Measurements from ENCODE around the gene DCDC2B. TPM values are rescaled to one million over a fixed set of nuclear protein-coding genes. Genes with fewer than 3 reads are reported as not detected.

Gene DCDC2B
- total and polyA plus RNA-seq, 9 of the 15 experiments (the other 6 are each of a cell fraction or from before 2014, with no cell fraction given), result not detected

DNA sequence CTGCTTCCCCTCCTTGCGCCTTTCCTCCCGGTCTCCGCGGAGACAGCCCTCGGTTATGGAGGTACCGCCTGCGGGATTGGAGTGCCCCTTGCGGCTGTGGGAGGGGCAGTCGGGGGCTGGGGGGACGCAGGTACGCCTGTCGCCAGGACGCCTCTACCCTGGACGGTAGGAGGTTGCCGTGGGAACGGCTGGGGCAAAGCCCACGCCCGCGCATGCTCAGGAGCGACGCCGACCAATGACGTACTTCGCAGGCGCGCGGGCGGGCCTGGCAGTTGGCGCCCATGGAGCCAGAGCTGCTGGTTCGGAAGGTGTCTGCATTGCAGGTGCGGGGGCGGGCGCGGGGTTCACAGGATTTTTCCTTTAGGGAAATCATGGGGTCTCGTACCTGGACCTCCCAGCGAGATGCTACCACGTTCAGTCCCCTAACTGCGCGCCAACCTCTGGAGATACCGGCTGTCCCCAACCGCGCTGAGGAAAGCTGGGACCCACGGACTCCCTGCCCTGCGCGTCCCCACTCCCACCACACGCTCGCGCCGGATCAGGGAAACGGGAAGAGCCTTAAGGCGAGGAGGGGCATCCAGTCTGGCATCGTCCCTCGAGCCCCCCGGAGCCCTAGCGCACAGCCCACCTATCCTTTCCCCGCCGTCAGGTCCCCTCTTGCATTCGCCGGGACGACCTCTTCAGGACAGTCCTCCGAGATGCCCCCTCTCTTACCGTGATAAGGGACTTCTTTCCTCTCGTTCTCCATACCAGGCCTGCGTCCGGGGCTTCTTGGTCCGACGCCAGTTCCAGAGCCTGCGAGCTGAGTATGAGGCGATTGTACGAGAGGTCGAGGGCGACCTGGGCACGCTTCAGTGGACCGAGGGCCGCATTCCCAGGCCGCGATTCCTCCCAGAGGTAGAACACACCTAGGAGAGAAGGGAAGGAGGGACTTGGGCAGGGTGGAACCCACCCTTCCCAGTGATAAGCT is 3.2 kb upstream of the DCDC2B start, which contains the start of gene IQCC (continued):
- TF ChIP-seq, protein P1, sequence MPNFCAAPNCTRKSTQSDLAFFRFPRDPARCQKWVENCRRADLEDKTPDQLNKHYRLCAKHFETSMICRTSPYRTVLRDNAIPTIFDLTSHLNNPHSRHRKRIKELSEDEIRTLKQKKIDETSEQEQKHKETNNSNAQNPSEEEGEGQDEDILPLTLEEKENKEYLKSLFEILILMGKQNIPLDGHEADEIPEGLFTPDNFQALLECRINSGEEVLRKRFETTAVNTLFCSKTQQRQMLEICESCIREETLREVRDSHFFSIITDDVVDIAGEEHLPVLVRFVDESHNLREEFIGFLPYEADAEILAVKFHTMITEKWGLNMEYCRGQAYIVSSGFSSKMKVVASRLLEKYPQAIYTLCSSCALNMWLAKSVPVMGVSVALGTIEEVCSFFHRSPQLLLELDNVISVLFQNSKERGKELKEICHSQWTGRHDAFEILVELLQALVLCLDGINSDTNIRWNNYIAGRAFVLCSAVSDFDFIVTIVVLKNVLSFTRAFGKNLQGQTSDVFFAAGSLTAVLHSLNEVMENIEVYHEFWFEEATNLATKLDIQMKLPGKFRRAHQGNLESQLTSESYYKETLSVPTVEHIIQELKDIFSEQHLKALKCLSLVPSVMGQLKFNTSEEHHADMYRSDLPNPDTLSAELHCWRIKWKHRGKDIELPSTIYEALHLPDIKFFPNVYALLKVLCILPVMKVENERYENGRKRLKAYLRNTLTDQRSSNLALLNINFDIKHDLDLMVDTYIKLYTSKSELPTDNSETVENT (CRISPR knock-in tag; IDR thresholded peaks at IDR 0.05), result no peak
- TF ChIP-seq FOXK2 (conservative IDR thresholded peaks at IDR 0.05 in 1 of 2, IDR thresholded peaks at IDR 0.05 in 1 of 2; ENCODE audit: low read depth in 2 of 2) (no peak), KDM1A (IDR thresholded peaks at IDR 0.05) (no peak), RUNX1 (IDR thresholded peaks at IDR 0.05; ENCODE audit: low read depth) (no peak), ZKSCAN1 (IDR thresholded peaks at IDR 0.05; ENCODE audit: low read depth, low read length) (peak; percentile 21; the same call in 1 of the 2 replicates), GTF2E2 (tag; IDR thresholded peaks at IDR 0.05) (no peak), MBD1 (CRISPR knock-in tag; IDR thresholded peaks at IDR 0.05) (no peak), NR2F6 (CRISPR knock-in tag; IDR thresholded peaks at IDR 0.05) (no peak), FOXJ3 (CRISPR knock-in tag; IDR thresholded peaks at IDR 0.05) (no peak), POLR2H (tag; IDR thresholded peaks at IDR 0.05; ENCODE audit: low read depth) (peak; percentile 22; the same call in 1 of the 2 replicates), SPI1 (IDR thresholded peaks at IDR 0.05; ENCODE audit: borderline replicate concordance, low read depth, low read length) (no peak), SMAD4 (CRISPR knock-in tag; conservative IDR thresholded peaks at IDR 0.05) (no peak), ELF4 (CRISPR knock-in tag; IDR thresholded peaks at IDR 0.05) (no peak; the same call in none of the 2 replicates), ASH1L (IDR thresholded peaks at IDR 0.05; ENCODE audit: borderline replicate concordance, low read depth, partially characterized antibody) (no peak), CTBP1 (IDR thresholded peaks at IDR 0.05; ENCODE audit: borderline replicate concordance) (peak; percentile 67), PHB2 (IDR thresholded peaks at IDR 0.05; ENCODE audit: low read depth) (no peak), NCOR1 (IDR thresholded peaks at IDR 0.05) (no peak; the same call in 1 of the 2 replicates)
- TF ChIP-seq, protein P2, sequence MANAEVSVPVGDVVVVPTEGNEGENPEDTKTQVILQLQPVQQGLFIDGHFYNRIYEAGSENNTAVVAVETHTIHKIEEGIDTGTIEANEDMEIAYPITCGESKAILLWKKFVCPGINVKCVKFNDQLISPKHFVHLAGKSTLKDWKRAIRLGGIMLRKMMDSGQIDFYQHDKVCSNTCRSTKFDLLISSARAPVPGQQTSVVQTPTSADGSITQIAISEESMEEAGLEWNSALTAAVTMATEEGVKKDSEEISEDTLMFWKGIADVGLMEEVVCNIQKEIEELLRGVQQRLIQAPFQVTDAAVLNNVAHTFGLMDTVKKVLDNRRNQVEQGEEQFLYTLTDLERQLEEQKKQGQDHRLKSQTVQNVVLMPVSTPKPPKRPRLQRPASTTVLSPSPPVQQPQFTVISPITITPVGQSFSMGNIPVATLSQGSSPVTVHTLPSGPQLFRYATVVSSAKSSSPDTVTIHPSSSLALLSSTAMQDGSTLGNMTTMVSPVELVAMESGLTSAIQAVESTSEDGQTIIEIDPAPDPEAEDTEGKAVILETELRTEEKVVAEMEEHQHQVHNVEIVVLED (CRISPR knock-in tag; IDR thresholded peaks at IDR 0.05), result no peak
- TF ChIP-seq, protein P3, sequence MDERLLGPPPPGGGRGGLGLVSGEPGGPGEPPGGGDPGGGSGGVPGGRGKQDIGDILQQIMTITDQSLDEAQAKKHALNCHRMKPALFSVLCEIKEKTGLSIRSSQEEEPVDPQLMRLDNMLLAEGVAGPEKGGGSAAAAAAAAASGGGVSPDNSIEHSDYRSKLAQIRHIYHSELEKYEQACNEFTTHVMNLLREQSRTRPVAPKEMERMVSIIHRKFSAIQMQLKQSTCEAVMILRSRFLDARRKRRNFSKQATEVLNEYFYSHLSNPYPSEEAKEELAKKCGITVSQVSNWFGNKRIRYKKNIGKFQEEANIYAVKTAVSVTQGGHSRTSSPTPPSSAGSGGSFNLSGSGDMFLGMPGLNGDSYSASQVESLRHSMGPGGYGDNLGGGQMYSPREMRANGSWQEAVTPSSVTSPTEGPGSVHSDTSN (CRISPR knock-in tag; IDR thresholded peaks at IDR 0.05; ENCODE audit: low read depth), result no peak
- TF ChIP-seq, protein P3 (tag; conservative IDR thresholded peaks at IDR 0.05; ENCODE audit: low read depth), result no peak

Measured in K562 (cell line).